Measurements from ENCODE around the gene ISM1. TPM values are rescaled to one million over a fixed set of nuclear protein-coding genes. Genes with fewer than 3 reads are reported as not detected.

Gene ISM1
- total RNA-seq, 1 experiment from 2014 or later: not detected

DNA sequence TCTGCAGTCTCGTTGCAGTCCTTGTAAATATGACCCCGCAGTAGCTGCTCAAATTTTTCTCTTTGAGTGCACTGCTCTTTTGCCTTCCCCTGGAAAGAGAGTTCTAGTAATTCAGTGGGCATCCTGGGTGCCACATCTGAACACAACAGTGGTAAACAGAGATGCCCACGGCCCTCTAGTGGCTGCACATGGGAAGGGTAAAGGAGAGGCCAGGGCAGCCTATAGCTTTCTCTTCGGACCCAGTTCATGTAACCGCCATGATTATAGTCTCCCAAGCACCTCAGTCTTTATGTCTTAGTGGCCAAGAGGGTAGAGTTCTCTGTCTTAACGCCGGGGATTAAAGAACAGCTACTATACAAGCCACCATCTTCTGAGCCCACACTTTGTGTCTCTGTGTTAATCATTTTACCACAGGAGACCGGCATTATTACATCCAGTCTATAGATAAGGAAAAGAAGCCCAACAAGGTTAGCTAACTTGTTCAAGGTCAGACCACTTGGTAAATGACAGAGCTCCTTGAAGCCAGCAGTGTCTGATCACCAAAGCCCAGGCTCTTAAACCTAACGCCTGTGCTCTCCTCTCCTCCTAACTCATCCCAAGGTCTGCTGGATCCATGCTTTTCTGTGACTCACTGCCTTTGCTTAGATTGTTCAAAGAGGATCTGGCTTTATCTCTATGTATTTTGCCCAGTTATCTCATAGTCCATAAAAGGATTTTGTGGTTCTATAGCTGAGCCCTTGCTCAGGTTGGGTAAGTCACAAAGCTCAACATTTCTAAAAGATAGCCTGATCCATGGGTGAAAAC lies 81.8 kb downstream of the ISM1 start:
- CTCF ChIA-PET: interaction anchor here (0.6 to 1.1 kb wide), 3 partner anchors 18 to 243 kb away, joined by 3 read pairs; no protein-coding TSS in a partner anchor
- Mint-ChIP-seq H3K27ac (ENCODE audit: unreplicated experiment) (no peak overlapping the region), H3K4me1 (ENCODE audit: low read depth, unreplicated experiment) (no peaks in the 10 kb centered on the region), H3K9me3 (ENCODE audit: low read depth, unreplicated experiment) (no peaks in the 10 kb centered on the region), H3K36me3 (ENCODE audit: insufficient read depth, unreplicated experiment) (no peaks in the 10 kb centered on the region), H3K4me3 (ENCODE audit: low read depth, unreplicated experiment) (no peak overlapping the region), H3K27me3 (ENCODE audit: unreplicated experiment) (no peaks in the 10 kb centered on the region)
- TF ChIP-seq, protein P1, sequence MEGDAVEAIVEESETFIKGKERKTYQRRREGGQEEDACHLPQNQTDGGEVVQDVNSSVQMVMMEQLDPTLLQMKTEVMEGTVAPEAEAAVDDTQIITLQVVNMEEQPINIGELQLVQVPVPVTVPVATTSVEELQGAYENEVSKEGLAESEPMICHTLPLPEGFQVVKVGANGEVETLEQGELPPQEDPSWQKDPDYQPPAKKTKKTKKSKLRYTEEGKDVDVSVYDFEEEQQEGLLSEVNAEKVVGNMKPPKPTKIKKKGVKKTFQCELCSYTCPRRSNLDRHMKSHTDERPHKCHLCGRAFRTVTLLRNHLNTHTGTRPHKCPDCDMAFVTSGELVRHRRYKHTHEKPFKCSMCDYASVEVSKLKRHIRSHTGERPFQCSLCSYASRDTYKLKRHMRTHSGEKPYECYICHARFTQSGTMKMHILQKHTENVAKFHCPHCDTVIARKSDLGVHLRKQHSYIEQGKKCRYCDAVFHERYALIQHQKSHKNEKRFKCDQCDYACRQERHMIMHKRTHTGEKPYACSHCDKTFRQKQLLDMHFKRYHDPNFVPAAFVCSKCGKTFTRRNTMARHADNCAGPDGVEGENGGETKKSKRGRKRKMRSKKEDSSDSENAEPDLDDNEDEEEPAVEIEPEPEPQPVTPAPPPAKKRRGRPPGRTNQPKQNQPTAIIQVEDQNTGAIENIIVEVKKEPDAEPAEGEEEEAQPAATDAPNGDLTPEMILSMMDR (IDR thresholded peaks at IDR 0.05; ENCODE audit: unreplicated experiment): no peak
- BruUV-seq (replicated peaks): no TSS peak
- intact Hi-C loops (cut with micrococcal nuclease; ENCODE audit: unreplicated experiment): loop anchor here (1.0 kb wide), 1 partner anchor 184 kb away; no protein-coding TSS in a partner anchor
- DNase-seq: peak; percentile 46

DNA sequence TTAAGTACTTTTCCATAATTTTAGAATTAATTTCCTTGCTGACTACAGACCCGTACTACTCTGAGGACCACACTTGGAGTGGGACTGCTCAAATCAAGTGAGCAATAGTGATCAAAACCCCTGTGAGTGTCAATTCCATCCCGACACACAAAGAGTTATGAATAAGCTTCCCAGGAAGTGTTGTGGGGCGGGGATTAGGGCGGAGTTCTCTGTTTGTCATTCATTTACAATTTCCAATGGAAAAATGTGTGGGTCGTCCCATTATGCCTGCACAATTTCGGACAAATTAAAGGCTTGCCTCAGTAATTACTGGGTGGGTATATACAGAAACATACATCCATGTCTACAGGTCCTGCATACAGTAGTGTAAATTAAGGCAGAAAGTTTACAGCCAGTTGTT lies 84.2 kb downstream of the ISM1 start:
- no peak overlapping the region for H3K4me3 Mint-ChIP-seq (ENCODE audit: low read depth, unreplicated experiment)
- no peaks in the 10 kb centered on the region for H3K36me3 Mint-ChIP-seq (ENCODE audit: insufficient read depth, unreplicated experiment)
- CTCF ChIA-PET: interaction anchor here (0.7 kb wide), 1 partner anchor 62 kb away, joined by 3 read pairs; no protein-coding TSS in a partner anchor
- H3K4me1 Mint-ChIP-seq (ENCODE audit: low read depth, unreplicated experiment): no peaks in the 10 kb centered on the region
- no TSS peak for BruUV-seq (replicated peaks)
- H3K27ac Mint-ChIP-seq (ENCODE audit: unreplicated experiment): no peak overlapping the region
- DNase-seq: no peak
- no peaks in the 10 kb centered on the region for H3K27me3 Mint-ChIP-seq (ENCODE audit: unreplicated experiment)
- TF ChIP-seq, protein P1 (IDR thresholded peaks at IDR 0.05; ENCODE audit: unreplicated experiment): no peak
- intact Hi-C loops (cut with micrococcal nuclease; ENCODE audit: unreplicated experiment): no loop called here
- no peaks in the 10 kb centered on the region for H3K9me3 Mint-ChIP-seq (ENCODE audit: low read depth, unreplicated experiment)

DNA sequence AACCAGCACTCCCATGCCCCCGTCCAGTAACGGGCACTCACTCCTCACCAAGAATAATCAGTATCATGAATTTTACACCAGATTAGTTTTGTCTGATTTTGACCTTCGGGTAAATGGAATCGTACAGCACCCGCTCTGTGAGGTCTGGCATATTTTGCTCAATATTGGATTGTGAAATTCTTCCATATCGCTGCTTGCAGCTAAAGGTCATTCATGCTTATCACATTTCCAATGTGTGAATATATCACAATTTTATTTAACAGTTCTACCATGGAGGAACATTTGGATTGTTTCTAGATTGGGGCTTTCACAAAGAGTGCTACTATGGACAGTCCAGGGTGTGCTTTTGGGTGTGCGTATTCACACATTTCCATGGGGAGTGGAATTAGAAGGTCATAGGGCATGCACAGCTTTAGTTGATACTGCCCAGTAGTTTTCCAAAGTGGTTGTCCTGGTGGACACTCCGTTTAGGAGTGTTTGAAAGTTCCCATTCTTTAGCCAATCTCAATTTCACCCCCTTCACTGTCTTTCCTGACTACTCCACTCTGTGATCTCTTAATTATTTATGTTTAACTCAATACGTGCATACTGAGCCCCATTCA lies 86.6 kb downstream of the ISM1 start:
- H3K27me3 Mint-ChIP-seq (ENCODE audit: unreplicated experiment): no peaks in the 10 kb centered on the region
- no TSS peak for BruUV-seq (replicated peaks)
- H3K9me3 Mint-ChIP-seq (ENCODE audit: low read depth, unreplicated experiment): no peaks in the 10 kb centered on the region
- H3K4me3 Mint-ChIP-seq (ENCODE audit: low read depth, unreplicated experiment): no peak overlapping the region
- CTCF ChIA-PET: no interaction called here
- H3K36me3 Mint-ChIP-seq (ENCODE audit: insufficient read depth, unreplicated experiment): no peaks in the 10 kb centered on the region
- no peak for DNase-seq
- intact Hi-C loops (cut with micrococcal nuclease; ENCODE audit: unreplicated experiment): no loop called here
- H3K4me1 Mint-ChIP-seq (ENCODE audit: low read depth, unreplicated experiment): no peaks in the 10 kb centered on the region
- no peak overlapping the region for H3K27ac Mint-ChIP-seq (ENCODE audit: unreplicated experiment)
- TF ChIP-seq, protein P1 (IDR thresholded peaks at IDR 0.05; ENCODE audit: unreplicated experiment): no peak

DNA sequence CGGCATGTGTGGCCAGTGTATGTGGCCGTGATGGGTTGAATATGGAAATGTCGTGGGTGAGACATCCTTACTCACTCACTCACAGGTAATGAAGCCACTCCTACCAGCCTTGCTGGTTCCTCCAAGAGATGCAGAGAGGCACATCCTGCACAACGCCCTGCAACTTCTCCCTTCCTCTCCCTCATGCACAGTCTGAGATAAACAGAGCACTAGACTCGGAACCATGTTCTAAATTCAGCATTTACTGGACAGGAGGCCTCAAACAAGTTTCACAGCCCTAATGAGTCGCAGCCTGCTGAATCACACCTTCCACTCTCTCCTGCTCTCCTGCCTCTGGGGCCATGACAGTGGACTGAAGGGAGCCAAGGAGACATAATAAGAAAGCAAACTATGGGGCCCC lies 91.2 kb downstream of the ISM1 start:
- Mint-ChIP-seq H3K9me3 (ENCODE audit: low read depth, unreplicated experiment) (no peaks in the 10 kb centered on the region), H3K4me1 (ENCODE audit: low read depth, unreplicated experiment) (no peaks in the 10 kb centered on the region), H3K4me3 (ENCODE audit: low read depth, unreplicated experiment) (no peak overlapping the region), H3K27me3 (ENCODE audit: unreplicated experiment) (no peaks in the 10 kb centered on the region), H3K27ac (ENCODE audit: unreplicated experiment) (no peak overlapping the region), H3K36me3 (ENCODE audit: insufficient read depth, unreplicated experiment) (no peaks in the 10 kb centered on the region)
- intact Hi-C loops (cut with micrococcal nuclease; ENCODE audit: unreplicated experiment): no loop called here
- no peak for DNase-seq
- CTCF ChIA-PET: no interaction called here
- TF ChIP-seq, protein P1 (IDR thresholded peaks at IDR 0.05; ENCODE audit: unreplicated experiment): no peak
- BruUV-seq (replicated peaks): no TSS peak
